Neural progenitor cell (in vitro differentiated cells): ENCODE data around the gene MBTPS1. TPM values are rescaled to one million over a fixed set of nuclear protein-coding genes. Genes with fewer than 3 reads are reported as not detected.

Experiments
- DNase-seq: peaks from one replicate; pipeline ENCODE4 v3.0.0-alpha.2; 2016; ENCODE audit warnings: low spot score
- H2AFZ ChIP-seq: fragments of 200-600 bp; sonication (generic); replicated peaks from 2 replicates; pipeline ENCODE4 v1.6.1; 2016; ENCODE audit warnings: antibody characterized with exemption
- H3F3A ChIP-seq: fragments of 200-600 bp; sonication (generic); 2 replicates; pipeline ENCODE4 v1.6.1; 2016; ENCODE audit warnings: antibody characterized with exemption, low read depth
- H3K27ac ChIP-seq: fragments of 200-600 bp; sonication (generic); 2 replicates; pipeline ENCODE4 v1.5.1; 2016; ENCODE audit warnings: mild to moderate bottlenecking
- H3K27me3 ChIP-seq: fragments of 200-600 bp; sonication (generic); 2 replicates; pipeline ENCODE4 v1.6.1; 2016; ENCODE audit warnings: mild to moderate bottlenecking, moderate library complexity
- H3K36me3 ChIP-seq: fragments of 200-600 bp; sonication (generic); 2 replicates; pipeline ENCODE4 v1.5.1; 2016
- H3K4me1 ChIP-seq: fragments of 200-600 bp; sonication (generic); 2 replicates; pipeline ENCODE4 v1.6.1; 2016; ENCODE audit warnings: mixed run types
- H3K4me2 ChIP-seq: fragments of 200-600 bp; sonication (generic); 2 replicates; pipeline ENCODE4 v1.6.1; 2016
- H3K4me3 ChIP-seq: fragments of 200-600 bp; sonication (generic); 2 replicates; pipeline ENCODE4 v1.5.1; 2016
- H3K79me2 ChIP-seq: fragments of 200-600 bp; sonication (generic); 2 replicates; pipeline ENCODE4 v1.6.1; 2016; ENCODE audit warnings: low read depth
- H3K9ac ChIP-seq: fragments of 200-600 bp; sonication (generic); 2 replicates; pipeline ENCODE4 v1.6.1; 2016
- H3K9me3 ChIP-seq: fragments of 200-600 bp; sonication (generic); 2 replicates; pipeline ENCODE4 v1.5.1; 2016; ENCODE audit warnings: low read depth
- H4K20me1 ChIP-seq: fragments of 200-600 bp; sonication (generic); 2 replicates; pipeline ENCODE4 v1.6.1; 2016; ENCODE audit warnings: low read depth
- H3K27ac Mint-ChIP-seq: 3 replicates; pipeline ENCODE4 v1.8.0; 2021; ENCODE audit warnings: mixed read lengths
- H3K27me3 Mint-ChIP-seq: 2 replicates; pipeline ENCODE4 v1.8.0; 2022; ENCODE audit warnings: low read depth, mild to moderate bottlenecking, inconsistent platforms, moderate library complexity, mixed read lengths; ENCODE audit not compliant: insufficient read depth
- H3K36me3 Mint-ChIP-seq: 3 replicates; pipeline ENCODE4 v1.8.0; 2021; ENCODE audit warnings: mixed read lengths
- H3K4me1 Mint-ChIP-seq: 3 replicates; pipeline ENCODE4 v1.8.0; 2021; ENCODE audit warnings: mixed read lengths
- H3K4me3 Mint-ChIP-seq: 3 replicates; pipeline ENCODE4 v1.8.0; 2021; ENCODE audit warnings: mild to moderate bottlenecking, moderate library complexity, mixed read lengths
- H3K9me3 Mint-ChIP-seq: 3 replicates; pipeline ENCODE4 v1.8.0; 2020; ENCODE audit warnings: mixed read lengths
- CTCF ChIP-seq: fragments of 200-600 bp; sonication (generic); IDR thresholded peaks from 2 replicates; pipeline ENCODE4 v1.5.1; 2017; ENCODE audit warnings: antibody characterized with exemption, mild to moderate bottlenecking
- EZH2 ChIP-seq: fragments of 200-600 bp; sonication (generic); IDR thresholded peaks from 2 replicates; pipeline ENCODE4 v1.6.1; 2017; ENCODE audit warnings: antibody characterized with exemption, mild to moderate bottlenecking, moderate library complexity
- EZH2phosphoT487 ChIP-seq: fragments of 200-600 bp; sonication (generic); IDR thresholded peaks from 2 replicates; pipeline ENCODE4 v1.6.1; 2017; ENCODE audit warnings: antibody characterized with exemption
- total RNA-seq: library from RNA; depleted of rRNA; stranded (reverse); fragments of >200 nt; gene quantifications from 2 replicates; pipeline ENCODE4 v1.2.3, GENCODE V29; 2015; ENCODE audit warnings: low replicate concordance

Gene MBTPS1
- total RNA-seq, 1 donor from 2014 or later: 52.3 TPM

- Histone ChIP-seq H3K9me3 (no peaks in the 10 kb centered on the region), H3K27me3 (no peaks in the 10 kb centered on the region), H3K9ac (no peak overlapping the region), H3K79me2 (no peaks in the 10 kb centered on the region), H3K36me3 (peaks cover 8% of the 10 kb centered on the region), H3K4me3 (no peak overlapping the region), H2AFZ (no peak overlapping the region), H3K27ac (no peak overlapping the region), H3K4me1 (no peaks in the 10 kb centered on the region), H3F3A (no peaks in the 10 kb centered on the region), H3K4me2 (no peak overlapping the region), H4K20me1 (no peaks in the 10 kb centered on the region)
- no peaks in the 10 kb centered on the region for H3K27me3 Mint-ChIP-seq
- no peak overlapping the region for H3K4me3 Mint-ChIP-seq
- DNase-seq: no peak
- peaks cover 18% of the 10 kb centered on the region for H3K36me3 Mint-ChIP-seq
- no peaks in the 10 kb centered on the region for H3K4me1 Mint-ChIP-seq
- peak overlapping the region; percentile 85 for H3K27ac Mint-ChIP-seq
- TF ChIP-seq CTCF (no peak), EZH2phosphoT487 (no peak), EZH2 (no peak)
- H3K9me3 Mint-ChIP-seq: no peaks in the 10 kb centered on the region
These were observed 22.9 kb downstream of the MBTPS1 start for GRCh38 chr16:84093879-84094270.

- peaks cover 16% of the 10 kb centered on the region for H3K36me3 Mint-ChIP-seq
These were observed 23.4 kb downstream of the MBTPS1 start for GRCh38 chr16:84093120-84093878.

DNA sequence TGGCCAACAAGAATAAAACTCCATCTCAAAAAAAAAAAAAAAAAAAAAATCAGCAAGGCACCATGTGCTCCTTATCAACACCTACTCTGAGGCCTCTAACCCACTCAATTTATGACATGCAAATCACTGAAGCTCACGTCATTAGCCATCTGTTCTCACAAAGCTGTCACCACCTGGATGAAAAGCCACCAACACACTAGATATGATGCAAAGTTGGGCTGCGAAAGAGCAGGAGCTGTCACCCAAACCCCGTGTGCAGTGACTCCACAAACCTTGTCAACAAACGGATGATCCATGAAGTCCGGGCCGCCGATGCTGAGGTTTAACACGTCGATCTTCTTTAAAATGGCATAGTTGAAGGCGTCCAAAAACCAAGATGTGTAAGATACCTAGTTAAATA lies 25.3 kb downstream of the MBTPS1 start:
- H3K27ac Mint-ChIP-seq: no peak overlapping the region
- no peak for DNase-seq
- H3K27ac ChIP-seq: no peak overlapping the region

More at GRCh38 chr16:84093120-84093878, 23.4 kb downstream of the MBTPS1 start:
- no peak for DNase-seq
- H3K27ac Mint-ChIP-seq: no peak overlapping the region
- no peaks in the 10 kb centered on the region for H3K9me3 ChIP-seq
- no peak overlapping the region for H3K4me3 Mint-ChIP-seq
- H4K20me1 ChIP-seq: peaks cover 1% of the 10 kb centered on the region
- H3K79me2 ChIP-seq: no peaks in the 10 kb centered on the region
- H3K4me1 ChIP-seq: no peaks in the 10 kb centered on the region
- peaks cover 8% of the 10 kb centered on the region for H3K36me3 ChIP-seq
- H3K4me1 Mint-ChIP-seq: no peaks in the 10 kb centered on the region
- no peak overlapping the region for H3K9ac ChIP-seq
- H3F3A ChIP-seq: no peaks in the 10 kb centered on the region
- no peaks in the 10 kb centered on the region for H3K27me3 ChIP-seq
- no peak overlapping the region for H3K27ac ChIP-seq
- no peak overlapping the region for H3K4me3 ChIP-seq
- H3K9me3 Mint-ChIP-seq: no peaks in the 10 kb centered on the region
- no peaks in the 10 kb centered on the region for H3K27me3 Mint-ChIP-seq
- H2AFZ ChIP-seq: no peak overlapping the region
- TF ChIP-seq CTCF: no peak
- no peak for TF ChIP-seq EZH2
- H3K4me2 ChIP-seq: no peak overlapping the region

More for the DNA sequence above, 25.3 kb downstream of the MBTPS1 start:
- Histone ChIP-seq H3K9ac (no peak overlapping the region), H3K9me3 (no peaks in the 10 kb centered on the region), H3K4me3 (no peak overlapping the region), H3F3A (no peaks in the 10 kb centered on the region), H3K36me3 (peaks cover 8% of the 10 kb centered on the region), H3K79me2 (no peaks in the 10 kb centered on the region), H3K27me3 (no peaks in the 10 kb centered on the region), H3K4me1 (no peaks in the 10 kb centered on the region), H2AFZ (no peak overlapping the region), H4K20me1 (peaks cover 3% of the 10 kb centered on the region), H3K4me2 (no peak overlapping the region)
- Mint-ChIP-seq H3K4me1 (no peaks in the 10 kb centered on the region), H3K9me3 (no peaks in the 10 kb centered on the region), H3K27me3 (peaks cover 2% of the 10 kb centered on the region), H3K4me3 (no peak overlapping the region), H3K36me3 (peaks cover 23% of the 10 kb centered on the region)
- TF ChIP-seq CTCF: no peak
- TF ChIP-seq EZH2phosphoT487: no peak
- TF ChIP-seq EZH2: no peak
